IPS-11a (cell line): ENCODE data around the gene SPEF2.
"Not testable (repeated sequence)": the region's sequence is repeated elsewhere in the genome, so short reads cannot be mapped to it uniquely, and the experiment has no call there.

Experiments
- H3K4me3 ChIP-seq: one replicate; pipeline ENCODE4 v1.5.1; 2013; ENCODE audit warnings: low read depth, low read length, control low read depth

Gene SPEF2

GRCh38 chr5:35651002-35651756 lies 33.5 kb downstream of the SPEF2 start:
- no peak overlapping the region for H3K4me3 ChIP-seq

- no peak overlapping the region for H3K4me3 ChIP-seq
These were observed 39.1 kb downstream of the SPEF2 start for GRCh38 chr5:35656721-35657120.

- H3K4me3 ChIP-seq, result no peak overlapping the region
These were observed 40.2 kb downstream of the SPEF2 start for GRCh38 chr5:35657877-35658276.

- no peak overlapping the region for H3K4me3 ChIP-seq
These were observed 41.9 kb downstream of the SPEF2 start for GRCh38 chr5:35659556-35659955.

GRCh38 chr5:35660451-35660850 lies 42.8 kb downstream of the SPEF2 start:
- no peak overlapping the region for H3K4me3 ChIP-seq

- H3K4me3 ChIP-seq, result no peak overlapping the region
These were observed 46.9 kb downstream of the SPEF2 start for GRCh38 chr5:35664584-35664983.

- no peak overlapping the region for H3K4me3 ChIP-seq
These were observed 47.4 kb downstream of the SPEF2 start for GRCh38 chr5:35665096-35665495.

GRCh38 chr5:35668319-35668718 lies 50.7 kb downstream of the SPEF2 start:
- no peak overlapping the region for H3K4me3 ChIP-seq

- H3K4me3 ChIP-seq, result no peak overlapping the region
These were observed 51.1 kb downstream of the SPEF2 start for GRCh38 chr5:35668794-35669193.

- no peak overlapping the region for H3K4me3 ChIP-seq
These were observed 54.1 kb downstream of the SPEF2 start for GRCh38 chr5:35671541-35672295.

- H3K4me3 ChIP-seq, result not testable (repeated sequence)
These were observed 54.6 kb downstream of the SPEF2 start for GRCh38 chr5:35672296-35672655.

GRCh38 chr5:35672995-35673394 lies 55.3 kb downstream of the SPEF2 start:
- no peak overlapping the region for H3K4me3 ChIP-seq

GRCh38 chr5:35674049-35674448 lies 56.4 kb downstream of the SPEF2 start:
- no peak overlapping the region for H3K4me3 ChIP-seq

- no peak overlapping the region for H3K4me3 ChIP-seq
These were observed 57.7 kb downstream of the SPEF2 start for GRCh38 chr5:35675392-35675791.

GRCh38 chr5:35677878-35678277 lies 60.2 kb downstream of the SPEF2 start:
- H3K4me3 ChIP-seq, result no peak overlapping the region

GRCh38 chr5:35678661-35679060 lies 61.0 kb downstream of the SPEF2 start:
- H3K4me3 ChIP-seq, result no peak overlapping the region

GRCh38 chr5:35679357-35679756 lies 61.7 kb downstream of the SPEF2 start:
- no peak overlapping the region for H3K4me3 ChIP-seq

GRCh38 chr5:35681911-35682310 lies 64.2 kb downstream of the SPEF2 start:
- no peak overlapping the region for H3K4me3 ChIP-seq

- no peak overlapping the region for H3K4me3 ChIP-seq
These were observed 65.8 kb downstream of the SPEF2 start for GRCh38 chr5:35683466-35683865.

GRCh38 chr5:35685161-35685560 lies 67.5 kb downstream of the SPEF2 start:
- no peak overlapping the region for H3K4me3 ChIP-seq

GRCh38 chr5:35687961-35688360 lies 70.3 kb downstream of the SPEF2 start:
- no peak overlapping the region for H3K4me3 ChIP-seq

- no peak overlapping the region for H3K4me3 ChIP-seq
These were observed 76.8 kb downstream of the SPEF2 start for GRCh38 chr5:35694481-35694880.
